GM10266 (cell line): ENCODE data around the gene SOX14.

ENCODE experiments used
- DNase-seq: peaks from one replicate; pipeline ENCODE4 v3.0.0; 2012; ENCODE audit errors: extremely low spot score
- TF ChIP-seq, protein P1 (sequence below): IDR thresholded peaks from 2 replicates; pipeline ENCODE4 v1.5.1; 2012; ENCODE audit warnings: mild to moderate bottlenecking, low read depth; ENCODE audit not compliant: control insufficient read depth, insufficient read depth; ENCODE audit errors: missing control alignments

The SOX14 gene

DNA sequence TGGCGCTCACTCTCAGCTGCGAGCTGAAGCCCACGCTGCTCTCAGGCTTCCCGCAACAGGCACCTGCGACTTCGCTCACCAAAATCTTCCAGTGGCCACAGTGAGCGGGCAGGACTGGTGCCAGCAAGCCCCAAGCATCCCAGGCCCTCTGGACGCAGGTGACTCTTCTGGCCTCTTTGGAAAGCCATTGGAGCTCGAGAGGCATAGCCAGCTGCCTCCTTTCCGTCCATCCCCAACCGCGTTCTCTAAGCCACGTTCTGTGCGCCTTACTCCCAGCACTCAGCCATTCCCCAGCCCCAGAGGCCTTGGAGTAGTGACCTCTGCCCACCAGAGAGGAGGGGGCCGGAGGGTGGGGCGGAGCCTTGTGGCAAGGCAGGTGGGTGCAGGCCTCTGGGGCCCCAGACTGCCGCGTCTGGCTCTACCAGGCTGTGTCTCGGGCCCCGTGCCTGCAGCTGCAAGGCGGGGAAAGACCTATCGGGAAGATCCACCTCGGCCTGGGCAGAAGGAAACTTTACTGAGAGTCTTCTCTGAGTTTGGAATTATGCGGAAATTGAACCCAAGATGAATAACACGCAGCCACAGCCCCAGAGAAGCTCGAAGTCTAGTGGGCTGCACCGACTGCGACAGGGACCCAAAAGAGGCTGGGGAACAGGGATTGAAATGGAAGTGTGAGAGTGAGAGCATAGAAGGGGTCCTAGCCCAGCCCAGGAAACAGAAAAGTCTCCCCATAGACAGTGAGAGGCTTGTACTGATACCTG lies 3.6 kb upstream of the SOX14 start:
- DNase-seq, result no peak
- TF ChIP-seq, protein P1, sequence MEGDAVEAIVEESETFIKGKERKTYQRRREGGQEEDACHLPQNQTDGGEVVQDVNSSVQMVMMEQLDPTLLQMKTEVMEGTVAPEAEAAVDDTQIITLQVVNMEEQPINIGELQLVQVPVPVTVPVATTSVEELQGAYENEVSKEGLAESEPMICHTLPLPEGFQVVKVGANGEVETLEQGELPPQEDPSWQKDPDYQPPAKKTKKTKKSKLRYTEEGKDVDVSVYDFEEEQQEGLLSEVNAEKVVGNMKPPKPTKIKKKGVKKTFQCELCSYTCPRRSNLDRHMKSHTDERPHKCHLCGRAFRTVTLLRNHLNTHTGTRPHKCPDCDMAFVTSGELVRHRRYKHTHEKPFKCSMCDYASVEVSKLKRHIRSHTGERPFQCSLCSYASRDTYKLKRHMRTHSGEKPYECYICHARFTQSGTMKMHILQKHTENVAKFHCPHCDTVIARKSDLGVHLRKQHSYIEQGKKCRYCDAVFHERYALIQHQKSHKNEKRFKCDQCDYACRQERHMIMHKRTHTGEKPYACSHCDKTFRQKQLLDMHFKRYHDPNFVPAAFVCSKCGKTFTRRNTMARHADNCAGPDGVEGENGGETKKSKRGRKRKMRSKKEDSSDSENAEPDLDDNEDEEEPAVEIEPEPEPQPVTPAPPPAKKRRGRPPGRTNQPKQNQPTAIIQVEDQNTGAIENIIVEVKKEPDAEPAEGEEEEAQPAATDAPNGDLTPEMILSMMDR, result no peak

DNA sequence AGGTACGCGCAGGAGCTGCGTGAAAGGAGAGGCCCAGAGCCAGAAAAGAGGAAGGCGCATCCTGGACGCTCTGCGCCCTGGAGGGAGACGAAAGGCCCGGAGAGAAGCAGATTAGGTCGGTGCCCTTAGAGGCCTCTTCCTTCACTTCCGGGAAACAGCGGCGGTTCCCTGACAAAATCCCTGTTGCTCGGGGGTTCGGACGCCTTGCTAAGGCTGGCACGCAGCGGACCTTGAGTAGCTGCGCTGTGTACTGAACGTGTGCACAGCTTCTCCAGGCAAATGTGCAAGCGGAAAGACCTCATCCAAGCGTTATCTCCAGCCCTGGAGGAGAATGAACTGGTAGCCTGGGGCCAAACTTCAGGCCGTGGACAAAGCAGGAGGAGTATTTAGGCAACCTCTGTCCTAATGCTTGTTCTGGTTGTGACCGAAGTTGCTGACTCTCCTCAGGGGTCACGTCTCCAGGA lies 3.0 kb upstream of the SOX14 start:
- DNase-seq, result no peak

DNA sequence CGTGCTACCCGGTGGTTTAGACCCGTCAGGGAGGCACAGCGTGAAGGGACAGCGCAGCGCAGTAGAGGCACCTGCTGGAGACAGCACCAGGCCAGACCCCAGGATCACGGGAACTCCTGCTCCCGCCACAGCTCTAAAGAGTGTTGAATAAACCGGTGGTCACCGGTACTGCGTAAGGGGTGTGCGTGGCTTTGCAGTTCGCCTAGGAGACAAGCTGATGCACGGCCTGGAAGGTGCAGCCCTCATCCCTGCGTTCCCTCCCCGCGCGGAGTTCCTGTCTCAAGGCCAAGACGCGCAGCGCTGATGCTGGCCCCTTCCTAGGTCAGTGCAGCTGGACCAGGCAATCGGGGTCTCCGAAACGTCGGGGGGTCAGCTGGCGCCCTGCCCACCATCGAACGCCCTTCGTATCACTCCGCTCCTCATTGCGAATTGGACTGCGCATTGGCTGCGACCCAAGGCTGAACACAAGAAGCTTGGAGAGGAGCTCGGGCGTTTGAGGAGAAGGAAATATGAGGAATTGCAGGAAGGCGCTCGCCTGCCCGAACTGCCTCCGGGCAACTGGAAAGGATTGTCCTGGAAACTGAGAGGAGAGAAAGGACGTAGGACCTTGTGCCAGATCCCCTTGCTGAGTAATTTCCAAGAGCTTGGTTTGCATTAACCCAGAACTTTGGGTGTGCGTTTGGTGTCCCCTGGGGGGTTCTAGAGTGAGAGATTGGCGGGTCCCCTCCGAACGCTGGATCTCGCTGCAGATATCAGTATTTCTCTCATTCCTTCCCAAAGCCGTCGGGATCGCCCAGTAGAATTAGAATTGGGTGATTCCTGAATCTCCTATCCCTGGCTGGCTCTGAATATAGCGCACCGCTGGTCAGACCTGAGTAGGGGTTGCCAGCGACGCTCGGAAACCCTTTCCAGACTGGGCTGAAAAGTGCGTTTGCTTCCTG lies 2.3 kb upstream of the SOX14 start:
- DNase-seq, result no peak
- TF ChIP-seq, protein P1, result no peak

More for the DNA sequence above, 3.0 kb upstream of the SOX14 start:
- TF ChIP-seq, protein P1, result no peak

DNA sequence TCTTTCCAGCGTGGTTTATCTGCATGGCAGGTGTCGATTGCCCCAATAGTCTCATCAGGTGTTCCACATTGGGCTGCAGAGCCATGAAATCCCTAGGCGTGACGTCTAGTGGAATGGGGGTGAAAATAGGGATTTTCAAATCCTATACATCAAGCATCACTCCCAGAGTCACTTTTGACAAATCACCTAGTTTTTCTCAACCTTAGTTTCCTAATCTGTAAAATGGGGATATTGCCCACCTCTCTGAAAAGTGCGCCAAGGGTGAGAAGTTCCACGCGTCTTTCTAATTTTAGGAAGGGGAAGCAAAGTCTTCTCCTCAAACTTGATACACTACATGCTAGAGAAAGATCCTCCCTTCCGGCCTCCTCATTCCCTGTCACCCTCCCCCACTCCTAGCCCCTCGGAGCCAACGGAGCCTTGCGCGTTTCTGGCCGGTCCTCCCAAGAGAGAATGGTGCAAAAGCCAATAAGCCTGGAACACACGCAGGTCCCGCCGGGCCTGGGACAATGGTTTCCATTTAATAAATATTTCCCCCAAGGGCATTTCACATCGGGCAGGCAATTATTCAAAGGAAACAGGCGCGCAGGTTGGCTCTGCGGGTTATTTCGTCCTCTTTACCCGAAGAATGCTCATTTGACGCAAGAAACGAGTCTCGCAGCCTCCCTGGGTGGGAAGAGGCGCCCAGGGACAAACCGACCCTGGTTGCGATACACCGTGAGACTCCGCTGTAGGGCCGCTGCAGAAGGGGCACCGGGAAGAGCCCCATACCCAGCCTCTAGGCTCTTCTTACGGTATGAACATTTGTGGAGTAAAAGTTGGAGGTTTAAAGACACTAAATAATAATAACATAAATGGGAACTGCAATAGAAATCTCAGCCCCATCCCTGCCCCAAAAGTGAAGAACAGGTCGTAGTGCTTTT lies 1.2 kb upstream of the SOX14 start:
- TF ChIP-seq, protein P1, result no peak
- DNase-seq, result no peak

DNA sequence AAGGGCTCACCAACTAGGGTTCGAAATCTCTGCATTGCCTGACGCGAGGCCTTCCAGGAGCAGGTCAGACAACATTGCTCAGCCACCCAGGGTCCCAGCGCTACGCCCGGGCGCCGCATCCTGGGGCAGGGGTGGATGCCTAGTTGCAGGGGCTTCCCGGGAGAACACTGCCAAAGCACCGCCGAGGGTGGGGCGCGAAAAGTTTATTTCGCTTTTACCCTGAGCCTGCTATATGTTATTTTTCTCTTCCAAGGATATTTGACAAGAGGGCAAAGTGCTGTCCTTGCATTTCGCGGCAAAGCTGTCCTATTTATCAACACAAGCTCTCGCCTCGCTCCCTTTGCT lies 549 bp upstream of the SOX14 start:
- TF ChIP-seq, protein P1, result no peak
- no peak for DNase-seq

DNA sequence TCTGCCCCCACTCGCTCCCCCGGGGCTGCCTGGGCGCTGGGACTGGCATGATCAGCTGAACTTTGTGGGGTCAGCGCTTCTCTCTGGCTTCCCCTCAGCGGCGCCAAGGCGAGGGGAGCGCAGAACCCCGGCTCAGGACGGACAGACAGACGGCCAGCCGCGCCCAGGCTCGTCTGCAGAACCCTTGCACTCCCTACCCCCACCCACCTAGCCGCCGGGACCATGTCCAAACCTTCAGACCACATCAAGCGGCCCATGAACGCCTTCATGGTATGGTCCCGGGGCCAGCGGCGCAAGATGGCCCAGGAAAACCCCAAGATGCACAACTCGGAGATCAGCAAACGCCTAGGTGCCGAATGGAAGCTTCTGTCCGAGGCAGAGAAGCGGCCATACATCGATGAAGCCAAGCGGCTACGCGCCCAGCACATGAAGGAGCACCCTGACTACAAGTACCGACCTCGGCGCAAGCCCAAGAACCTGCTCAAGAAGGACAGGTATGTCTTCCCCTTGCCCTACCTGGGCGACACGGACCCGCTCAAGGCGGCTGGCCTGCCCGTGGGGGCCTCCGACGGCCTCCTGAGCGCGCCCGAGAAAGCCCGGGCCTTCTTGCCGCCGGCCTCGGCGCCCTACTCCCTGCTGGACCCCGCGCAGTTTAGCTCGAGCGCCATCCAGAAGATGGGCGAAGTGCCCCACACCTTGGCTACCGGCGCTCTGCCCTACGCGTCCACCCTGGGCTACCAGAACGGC lies 621 bp downstream of the SOX14 start:
- no peak for DNase-seq
- TF ChIP-seq, protein P1, result no peak
